ENCODE results near the gene FOXE3. TPM values are rescaled to one million over a fixed set of nuclear protein-coding genes. Genes with fewer than 3 reads are reported as not detected.

Gene FOXE3
- total and polyA plus RNA-seq, 7 experiments from 2014 or later: not detected

DNA sequence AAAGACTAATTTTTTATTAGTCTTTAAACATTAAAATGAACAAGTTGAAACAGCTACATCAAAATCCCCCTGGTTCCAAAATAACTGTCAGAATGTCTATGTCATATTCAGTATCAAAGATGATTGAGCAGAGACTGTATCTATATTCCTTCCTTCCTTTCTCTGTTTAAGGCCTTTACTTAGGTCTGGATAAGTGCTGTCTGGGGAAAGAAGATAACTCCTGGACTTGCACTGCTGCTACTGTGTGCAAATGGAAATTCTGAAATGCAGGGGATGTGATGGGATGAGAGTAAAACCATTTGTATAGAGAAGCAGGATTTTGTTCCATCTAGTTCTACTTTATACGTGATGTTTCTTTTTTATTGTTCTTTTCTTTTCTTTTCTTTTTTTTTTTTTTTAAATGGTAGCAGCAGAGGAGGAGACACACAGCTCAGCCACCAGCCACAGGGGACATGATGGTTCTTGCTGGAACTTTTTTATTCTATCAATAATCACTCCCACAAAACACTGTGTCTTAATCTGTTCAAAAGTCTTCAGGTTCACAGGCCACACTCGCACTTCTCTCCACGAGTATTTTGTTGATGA is 33.6 kb upstream of the FOXE3 start:
- ChIA-PET CTCF (no interaction called here), POLR2A (no interaction called here)
- no peak for DNase-seq
- Mint-ChIP-seq H3K4me1 (peaks cover 0 to 2% (median 0%) of the 10 kb centered on the region in 7 donors), H3K27me3 (peaks cover 0 to 2% (median 0%) of the 10 kb centered on the region in 5 donors), H3K9me3 (no peaks in the 10 kb centered on the region), H3K27ac (no peak overlapping the region), H3K36me3 (peaks cover 0 to 35% (median 15%) of the 10 kb centered on the region in 5 donors), H3K4me3 (no peak overlapping the region)
- Histone ChIP-seq H3K36me3 (ENCODE audit: control insufficient read depth in 2 of 3, insufficient read depth in 3 of 3, low read length in 3 of 3) (peaks cover 0 to 10% (median 0%) of the 10 kb centered on the region in 3 experiments), H3K27ac (ENCODE audit: low read depth, low read length) (no peak overlapping the region), H3K4me1 (ENCODE audit: control insufficient read depth in 2 of 2, insufficient read depth in 2 of 2, low read length in 2 of 2) (no peaks in the 10 kb centered on the region), H3K27me3 (ENCODE audit: control insufficient read depth in 2 of 2, insufficient read depth in 2 of 2, low read length in 2 of 2) (no peaks in the 10 kb centered on the region), H3K4me3 (ENCODE audit: low read length) (no peak overlapping the region), H3K9me3 (ENCODE audit: control insufficient read depth in 2 of 3, low read length in 3 of 3) (no peaks in the 10 kb centered on the region)
- intact Hi-C loops (cut with micrococcal nuclease): no loop called here
- no peak for ATAC-seq

DNA sequence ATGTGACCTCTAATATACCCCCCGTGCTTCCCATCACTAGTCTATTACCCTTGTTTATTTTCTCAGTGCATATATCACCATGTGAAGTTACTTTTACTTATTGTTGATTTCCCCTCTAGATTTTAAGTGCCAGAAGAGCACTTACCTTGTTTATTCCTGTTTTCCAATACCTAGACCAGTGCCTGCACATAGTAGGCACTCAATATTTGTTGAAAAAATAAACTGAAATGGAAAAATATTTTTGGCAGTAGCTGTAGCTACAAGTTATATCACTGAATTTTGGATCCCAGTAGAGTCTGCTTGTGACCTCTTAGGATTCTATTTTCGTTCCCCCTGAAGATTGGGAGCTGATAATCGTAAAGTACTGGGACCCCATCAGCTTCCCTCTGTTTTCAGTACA is 32.0 kb upstream of the FOXE3 start:
- no peak overlapping the region for H3K27ac Mint-ChIP-seq
- H3K4me1 ChIP-seq (ENCODE audit: control insufficient read depth in 2 of 2, insufficient read depth in 2 of 2, low read length in 2 of 2): no peaks in the 10 kb centered on the region
- H3K27me3 Mint-ChIP-seq: peaks cover 0 to 2% (median 0%) of the 10 kb centered on the region in 5 donors
- no peak overlapping the region for H3K4me3 ChIP-seq (ENCODE audit: low read length)
- POLR2A ChIA-PET: no interaction called here
- H3K4me1 Mint-ChIP-seq: peaks cover 0 to 4% (median 0%) of the 10 kb centered on the region in 7 donors
- no peaks in the 10 kb centered on the region for H3K9me3 Mint-ChIP-seq
- CTCF ChIA-PET: interaction anchor here (0.7 kb wide), 1 partner anchor 1141 kb away, joined by 4 read pairs; no protein-coding TSS in a partner anchor
- no peak for ATAC-seq
- intact Hi-C loops (cut with micrococcal nuclease): no loop called here
- H3K9me3 ChIP-seq (ENCODE audit: control insufficient read depth in 2 of 3, low read length in 3 of 3): no peaks in the 10 kb centered on the region
- H3K4me3 Mint-ChIP-seq: no peak overlapping the region
- H3K36me3 ChIP-seq (ENCODE audit: control insufficient read depth in 2 of 3, insufficient read depth in 3 of 3, low read length in 3 of 3): peaks cover 0 to 8% (median 0%) of the 10 kb centered on the region in 3 experiments
- no peaks in the 10 kb centered on the region for H3K27me3 ChIP-seq (ENCODE audit: control insufficient read depth in 2 of 2, insufficient read depth in 2 of 2, low read length in 2 of 2)
- H3K27ac ChIP-seq (ENCODE audit: low read depth, low read length): no peak overlapping the region
- H3K36me3 Mint-ChIP-seq: peaks cover 0 to 22% (median 10%) of the 10 kb centered on the region in 5 donors
- no peak for DNase-seq

DNA sequence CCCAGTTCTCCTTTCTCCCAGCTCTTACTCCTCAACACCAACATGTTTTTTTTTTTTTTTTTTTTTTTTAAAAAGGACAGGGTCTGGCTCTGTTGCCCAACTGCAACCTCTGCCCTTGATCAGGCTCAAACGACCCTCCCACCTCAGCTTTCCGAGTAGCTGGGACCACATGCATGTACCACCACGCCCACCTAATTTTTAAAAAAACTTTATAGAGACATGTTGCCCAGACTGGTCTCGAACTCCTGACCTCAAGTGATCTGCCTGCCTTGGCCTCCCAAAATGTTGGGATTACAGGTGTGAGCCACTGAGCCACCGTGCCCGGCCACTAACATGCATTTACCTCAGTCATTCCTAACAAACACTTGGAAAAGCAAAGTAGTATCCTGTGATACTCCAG is 31.1 kb upstream of the FOXE3 start:
- CTCF ChIA-PET: no interaction called here
- Mint-ChIP-seq H3K9me3 (no peaks in the 10 kb centered on the region), H3K36me3 (peaks cover 0 to 15% (median 5%) of the 10 kb centered on the region in 5 donors), H3K4me3 (no peak overlapping the region), H3K27ac (peak overlapping the region in 1 of 9 donors; percentile 18), H3K27me3 (peaks cover 0 to 2% (median 0%) of the 10 kb centered on the region in 5 donors), H3K4me1 (peaks cover 0 to 4% (median 0%) of the 10 kb centered on the region in 7 donors)
- H3K9me3 ChIP-seq (ENCODE audit: control insufficient read depth in 2 of 3, low read length in 3 of 3): no peaks in the 10 kb centered on the region
- peaks cover 0 to 3% (median 0%) of the 10 kb centered on the region in 3 experiments for H3K36me3 ChIP-seq (ENCODE audit: control insufficient read depth in 2 of 3, insufficient read depth in 3 of 3, low read length in 3 of 3)
- H3K4me3 ChIP-seq (ENCODE audit: low read length): no peak overlapping the region
- H3K27ac ChIP-seq (ENCODE audit: low read depth, low read length): no peak overlapping the region
- no peaks in the 10 kb centered on the region for H3K4me1 ChIP-seq (ENCODE audit: control insufficient read depth in 2 of 2, insufficient read depth in 2 of 2, low read length in 2 of 2)
- intact Hi-C loops (cut with micrococcal nuclease): no loop called here
- no peaks in the 10 kb centered on the region for H3K27me3 ChIP-seq (ENCODE audit: control insufficient read depth in 2 of 2, insufficient read depth in 2 of 2, low read length in 2 of 2)
- no peak for DNase-seq
- no peak for ATAC-seq
- POLR2A ChIA-PET: no interaction called here

DNA sequence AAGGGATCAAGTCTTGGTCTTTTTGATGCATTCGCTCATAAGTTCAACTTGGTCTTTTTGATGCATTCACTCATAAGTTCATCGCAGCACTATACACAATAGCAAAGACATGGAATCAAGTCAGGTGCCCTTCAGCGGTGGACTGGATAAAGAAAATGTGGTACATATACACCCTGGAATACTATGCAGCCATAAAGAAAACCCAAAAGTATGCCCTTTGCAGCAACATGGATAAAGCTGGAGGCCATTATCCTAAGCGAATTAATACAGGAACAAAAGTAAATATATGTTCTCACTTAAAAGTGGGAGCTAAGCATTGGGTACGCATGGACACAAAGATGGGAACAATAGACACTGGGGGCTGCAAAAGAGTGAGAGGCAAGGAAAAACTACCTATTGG is 29.8 kb upstream of the FOXE3 start:
- Mint-ChIP-seq H3K9me3 (no peaks in the 10 kb centered on the region), H3K4me3 (no peak overlapping the region), H3K27ac (no peak overlapping the region), H3K4me1 (peaks cover 0 to 4% (median 0%) of the 10 kb centered on the region in 7 donors), H3K27me3 (peaks cover 0 to 6% (median 3%) of the 10 kb centered on the region in 5 donors), H3K36me3 (peaks cover 0 to 8% (median 5%) of the 10 kb centered on the region in 5 donors)
- H3K27me3 ChIP-seq (ENCODE audit: control insufficient read depth in 2 of 2, insufficient read depth in 2 of 2, low read length in 2 of 2): no peaks in the 10 kb centered on the region
- CTCF ChIA-PET: no interaction called here
- no peaks in the 10 kb centered on the region for H3K36me3 ChIP-seq (ENCODE audit: control insufficient read depth in 2 of 3, insufficient read depth in 3 of 3, low read length in 3 of 3)
- H3K4me1 ChIP-seq (ENCODE audit: control insufficient read depth in 2 of 2, insufficient read depth in 2 of 2, low read length in 2 of 2): no peaks in the 10 kb centered on the region
- ATAC-seq (no peak), DNase-seq (no peak)
- no peak overlapping the region for H3K4me3 ChIP-seq (ENCODE audit: low read length)
- POLR2A ChIA-PET: no interaction called here
- intact Hi-C loops (cut with micrococcal nuclease): no loop called here
- no peaks in the 10 kb centered on the region for H3K9me3 ChIP-seq (ENCODE audit: control insufficient read depth in 2 of 3, low read length in 3 of 3)
- no peak overlapping the region for H3K27ac ChIP-seq (ENCODE audit: low read depth, low read length)

DNA sequence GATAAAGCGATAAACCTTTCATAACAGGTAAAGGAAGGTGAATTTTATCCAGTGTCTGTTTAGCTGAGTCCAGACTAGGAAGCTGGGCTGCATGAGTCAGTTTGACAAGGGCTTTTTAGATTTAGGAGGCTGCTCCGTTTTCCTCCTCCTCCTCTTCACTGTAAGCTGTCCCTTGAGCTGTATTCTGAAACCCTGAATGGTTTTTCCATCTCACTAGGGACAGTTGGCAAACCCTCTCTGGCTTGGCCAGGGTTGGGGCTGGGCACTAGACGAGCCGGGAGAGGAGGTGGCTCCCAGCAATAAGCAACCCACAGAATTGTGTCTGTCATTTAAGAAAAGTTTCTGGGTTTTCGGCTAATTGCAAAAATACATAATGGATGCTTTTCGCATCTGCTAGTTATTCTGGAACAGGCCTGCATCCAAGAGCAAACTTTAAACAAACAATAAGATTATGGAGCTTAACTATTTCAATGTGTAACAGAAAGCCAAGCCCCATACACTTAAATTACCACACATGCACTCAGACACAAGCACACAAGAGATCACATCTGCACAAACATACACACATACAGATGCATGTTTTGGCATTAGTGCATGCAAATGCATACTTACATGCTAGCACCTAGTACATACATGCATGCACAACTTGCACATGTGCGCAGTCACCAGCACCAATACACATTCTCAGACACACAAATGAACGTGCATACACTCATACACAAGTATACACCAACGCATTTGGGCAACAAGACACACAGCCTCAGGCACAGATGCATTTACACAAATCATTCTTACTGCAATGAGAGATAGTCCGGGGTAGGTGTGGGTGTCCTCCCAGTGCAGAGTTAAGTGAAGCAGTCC is 27.8 kb upstream of the FOXE3 start:
- ChIA-PET POLR2A (no interaction called here), CTCF (interaction anchor here (0.6 to 0.9 kb wide), 2 partner anchors 233 to 338 kb away, joined by 3 read pairs; no protein-coding TSS in a partner anchor)
- H3K27me3 ChIP-seq (ENCODE audit: control insufficient read depth in 2 of 2, insufficient read depth in 2 of 2, low read length in 2 of 2): no peaks in the 10 kb centered on the region
- ATAC-seq (no peak), DNase-seq (no peak)
- Mint-ChIP-seq H3K4me3 (no peak overlapping the region), H3K27ac (no peak overlapping the region), H3K4me1 (peaks cover 0 to 4% (median 0%) of the 10 kb centered on the region in 7 donors), H3K27me3 (peaks cover 3 to 9% (median 7%) of the 10 kb centered on the region in 5 donors), H3K36me3 (peaks cover 0 to 4% (median 0%) of the 10 kb centered on the region in 5 donors), H3K9me3 (no peaks in the 10 kb centered on the region)
- intact Hi-C loops (cut with micrococcal nuclease): loop anchor here (1.0 to 2.0 kb wide), 3 partner anchors 322 to 338 kb away; no protein-coding TSS in a partner anchor
- no peaks in the 10 kb centered on the region for H3K36me3 ChIP-seq (ENCODE audit: control insufficient read depth in 2 of 3, insufficient read depth in 3 of 3, low read length in 3 of 3)
- no peak overlapping the region for H3K4me3 ChIP-seq (ENCODE audit: low read length)
- no peaks in the 10 kb centered on the region for H3K9me3 ChIP-seq (ENCODE audit: control insufficient read depth in 2 of 3, low read length in 3 of 3)
- H3K4me1 ChIP-seq (ENCODE audit: control insufficient read depth in 2 of 2, insufficient read depth in 2 of 2, low read length in 2 of 2): no peaks in the 10 kb centered on the region
- no peak overlapping the region for H3K27ac ChIP-seq (ENCODE audit: low read depth, low read length)

DNA sequence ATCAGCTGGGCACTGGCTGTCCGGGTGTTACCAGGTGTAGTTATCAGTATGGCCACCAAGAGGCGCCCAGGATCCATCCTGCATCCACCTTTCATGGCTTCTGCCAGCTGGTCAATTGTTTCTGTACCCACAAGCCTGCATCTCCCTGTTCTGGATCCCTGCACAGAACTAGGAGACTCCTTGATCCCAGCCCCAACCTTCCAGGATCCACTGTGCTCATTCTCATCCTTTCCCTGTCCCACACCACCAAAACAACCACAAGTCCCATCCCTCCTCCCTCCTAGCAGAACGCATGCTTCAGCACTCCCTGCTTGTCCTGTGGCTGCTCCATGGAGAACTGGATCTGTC is 27.2 kb upstream of the FOXE3 start:
- Mint-ChIP-seq H3K4me3 (no peak overlapping the region), H3K36me3 (peaks cover 0 to 4% (median 0%) of the 10 kb centered on the region in 5 donors), H3K27ac (no peak overlapping the region), H3K4me1 (peaks cover 0 to 4% (median 0%) of the 10 kb centered on the region in 7 donors), H3K9me3 (no peaks in the 10 kb centered on the region), H3K27me3 (peaks cover 3 to 9% (median 7%) of the 10 kb centered on the region in 5 donors)
- ATAC-seq (peak; percentile 57), DNase-seq (peak in 4 of 9 donors; percentile 12 to 43 (median 16))
- Histone ChIP-seq H3K4me3 (ENCODE audit: low read length) (no peak overlapping the region), H3K9me3 (ENCODE audit: control insufficient read depth in 2 of 3, low read length in 3 of 3) (no peaks in the 10 kb centered on the region), H3K27ac (ENCODE audit: low read depth, low read length) (no peak overlapping the region), H3K36me3 (ENCODE audit: control insufficient read depth in 2 of 3, insufficient read depth in 3 of 3, low read length in 3 of 3) (no peaks in the 10 kb centered on the region), H3K4me1 (ENCODE audit: control insufficient read depth in 2 of 2, insufficient read depth in 2 of 2, low read length in 2 of 2) (no peaks in the 10 kb centered on the region), H3K27me3 (ENCODE audit: control insufficient read depth in 2 of 2, insufficient read depth in 2 of 2, low read length in 2 of 2) (no peaks in the 10 kb centered on the region)
- ChIA-PET POLR2A (no interaction called here), CTCF (interaction anchor here (0.9 kb wide), 1 partner anchor 338 kb away, joined by 3 read pairs; no protein-coding TSS in a partner anchor)
- intact Hi-C loops (cut with micrococcal nuclease): loop anchor here (1.0 to 2.0 kb wide), 3 partner anchors 321 to 337 kb away; no protein-coding TSS in a partner anchor
